Stimulated activated CD8-positive, alpha-beta memory T cell treated with anti-CD3 and anti-CD28 coated beads, Interleukin-12 subunit alpha, Interleukin-12 subunit beta, amount 100 ng/mL, for 24 hours (primary cell): ENCODE data around the gene GBP2.

ENCODE experiments used
- DNase-seq: peaks from one replicate; pipeline ENCODE4 v3.0.0-alpha.2; 2020; ENCODE audit errors: extremely low read depth

GBP2 gene

DNA sequence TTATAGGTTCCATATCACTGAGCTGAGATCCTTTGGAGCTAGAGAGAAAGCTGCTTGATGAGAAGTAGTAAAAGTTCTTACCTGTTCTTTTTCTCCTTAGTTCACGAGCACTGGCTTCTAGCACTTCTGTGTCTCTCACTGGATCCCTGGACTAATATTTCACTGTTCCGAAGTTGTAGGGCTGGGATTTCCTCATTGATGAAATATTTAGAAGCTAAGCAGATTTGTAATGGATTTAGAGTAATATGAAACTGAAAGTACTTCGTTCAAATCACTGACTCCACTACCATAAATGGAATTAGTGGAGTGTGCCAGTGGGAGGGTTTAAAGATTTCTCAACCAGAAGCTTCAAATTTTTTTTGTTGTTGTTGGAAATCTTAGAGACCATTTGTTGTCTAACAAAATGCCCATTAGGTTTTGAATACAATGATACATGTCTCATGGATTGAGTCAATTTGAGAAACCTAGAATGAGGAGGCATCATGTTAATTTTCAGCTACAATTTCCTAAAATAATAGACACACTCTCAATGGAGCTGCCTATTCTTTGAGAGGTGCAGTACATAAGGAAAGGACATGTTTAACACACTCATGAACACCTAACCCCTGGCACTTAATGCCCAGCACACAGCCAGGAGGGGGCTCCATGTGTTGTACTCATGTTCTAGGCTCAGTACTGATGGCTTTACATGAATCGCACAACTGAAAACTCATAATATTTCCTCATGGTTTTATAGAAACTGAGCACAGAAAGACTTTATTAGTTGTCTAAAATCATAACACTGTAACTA is 60.6 kb downstream of the GBP2 start, which contains the start of gene GBP1:
GBP1 (minus strand) TSS at position 130 of the 790 bp plus-strand sequence. CDS start 1,974 bp downstream, outside the sequence.
- no peak for DNase-seq

DNA sequence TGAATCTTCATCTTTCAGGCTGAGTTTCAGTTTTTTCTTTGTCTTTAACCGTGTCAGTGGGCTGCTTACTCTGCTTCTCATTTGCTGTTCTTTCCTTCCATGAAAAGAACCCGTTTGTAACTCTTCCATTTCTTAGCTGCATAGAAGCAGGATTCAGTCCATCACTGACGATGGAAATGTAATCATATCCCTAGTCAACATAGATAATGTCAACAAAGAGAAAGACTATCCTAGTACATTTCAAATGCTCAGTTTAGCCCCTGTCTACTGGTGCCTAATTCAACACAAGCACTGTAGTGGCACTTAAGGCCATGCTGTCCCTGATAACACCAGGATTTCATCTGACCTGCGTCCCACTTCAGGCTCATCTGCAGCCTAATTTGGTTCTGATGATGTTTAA is 61.3 kb downstream of the GBP2 start:
- DNase-seq: no peak

DNA sequence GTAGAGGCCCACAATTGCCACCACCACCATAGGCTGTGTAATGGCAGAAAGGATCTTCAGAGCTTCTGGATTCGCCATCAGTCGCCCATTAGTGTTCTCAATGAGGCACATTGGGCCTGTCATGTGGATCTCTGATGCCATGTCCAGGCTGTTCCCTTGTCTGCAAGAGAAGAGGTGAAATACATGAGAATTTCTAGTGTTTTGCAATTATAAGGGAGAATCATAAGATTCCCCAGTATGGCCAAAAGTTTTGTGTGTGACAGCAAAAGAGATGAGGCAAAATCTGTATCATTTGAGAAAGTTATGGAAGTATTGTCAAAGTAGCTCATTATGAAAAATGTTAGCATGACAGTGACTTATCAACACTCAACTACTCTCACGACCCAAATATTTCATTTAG is 62.8 kb downstream of the GBP2 start:
- DNase-seq: no peak

DNA sequence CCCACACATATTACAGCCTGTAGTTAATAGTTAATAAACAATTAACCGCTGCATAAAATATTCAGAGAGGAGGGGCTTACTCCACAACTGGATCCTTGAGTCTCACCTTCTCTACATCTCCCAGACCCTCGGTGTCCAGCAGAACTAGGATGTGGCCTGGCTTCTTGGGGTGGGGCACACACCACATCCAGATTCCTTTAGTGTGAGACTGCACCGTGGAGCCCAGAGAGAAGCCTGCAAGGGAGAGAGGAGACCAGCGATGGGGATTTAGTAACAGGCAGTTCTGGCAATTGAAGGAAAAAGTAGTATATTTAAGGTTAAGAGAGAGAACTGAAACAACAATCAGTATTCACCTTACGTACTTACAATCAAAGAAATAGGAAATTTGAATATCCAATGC is 65.8 kb downstream of the GBP2 start:
- DNase-seq: no peak
